ENCODE results near the gene SH3RF1.

Gene SH3RF1

GRCh38 chr4:169251291-169252235 lies 19.2 kb downstream of the SH3RF1 start:
- DNase-seq (ENCODE audit: low read depth) = no peak
- H3K4me3 ChIP-seq (ENCODE audit: low read depth, low read length) = no peak overlapping the region
- no peak for TF ChIP-seq CTCF (IDR thresholded peaks at IDR 0.05; ENCODE audit: insufficient read depth, low read depth, low read length, missing control alignments)

DNA sequence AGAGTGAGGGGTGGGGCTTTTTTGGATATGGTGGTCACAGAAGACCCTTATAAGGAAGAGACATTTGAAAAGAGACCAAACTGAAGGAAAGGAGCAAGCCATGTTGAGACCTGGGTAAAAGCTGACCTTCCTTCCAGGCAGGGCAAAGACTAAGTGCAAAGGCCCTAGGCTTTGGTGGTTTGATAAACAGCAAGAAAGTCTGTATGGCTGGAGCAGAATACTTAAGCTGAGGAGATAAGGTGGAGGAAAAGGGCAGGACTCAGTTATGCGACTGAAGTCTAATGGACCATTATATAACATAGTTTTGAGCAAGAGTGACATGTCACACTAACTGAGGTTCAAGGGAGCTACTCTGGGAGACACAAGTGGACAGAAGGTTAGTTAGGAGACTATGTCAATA lies 20.0 kb downstream of the SH3RF1 start:
- DNase-seq (ENCODE audit: low read depth) = no peak
- H3K4me3 ChIP-seq (ENCODE audit: low read depth, low read length) = no peak overlapping the region
- TF ChIP-seq CTCF (IDR thresholded peaks at IDR 0.05; ENCODE audit: insufficient read depth, low read depth, low read length, missing control alignments) = no peak

DNA sequence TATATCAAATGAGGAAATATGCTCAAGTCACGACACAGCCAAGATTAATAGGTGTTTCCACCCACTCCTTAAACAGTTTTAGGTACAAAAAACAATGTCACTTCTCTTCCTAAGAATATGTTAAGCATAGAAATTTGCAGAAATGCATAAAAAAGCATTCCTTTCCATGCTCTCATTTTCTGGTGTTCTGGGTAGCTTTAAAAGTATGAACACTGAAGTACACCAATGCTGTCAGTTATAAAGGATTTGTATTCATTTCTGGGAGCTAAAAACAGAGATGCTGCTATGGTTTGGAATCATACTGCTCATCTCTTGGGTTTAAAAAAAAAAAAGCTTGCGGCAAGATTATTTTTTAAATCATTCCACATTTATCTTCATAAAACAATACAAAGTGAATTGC lies 20.8 kb downstream of the SH3RF1 start:
- no peak for TF ChIP-seq CTCF (IDR thresholded peaks at IDR 0.05; ENCODE audit: insufficient read depth, low read depth, low read length, missing control alignments)
- H3K4me3 ChIP-seq (ENCODE audit: low read depth, low read length) = no peak overlapping the region
- DNase-seq (ENCODE audit: low read depth) = no peak

DNA sequence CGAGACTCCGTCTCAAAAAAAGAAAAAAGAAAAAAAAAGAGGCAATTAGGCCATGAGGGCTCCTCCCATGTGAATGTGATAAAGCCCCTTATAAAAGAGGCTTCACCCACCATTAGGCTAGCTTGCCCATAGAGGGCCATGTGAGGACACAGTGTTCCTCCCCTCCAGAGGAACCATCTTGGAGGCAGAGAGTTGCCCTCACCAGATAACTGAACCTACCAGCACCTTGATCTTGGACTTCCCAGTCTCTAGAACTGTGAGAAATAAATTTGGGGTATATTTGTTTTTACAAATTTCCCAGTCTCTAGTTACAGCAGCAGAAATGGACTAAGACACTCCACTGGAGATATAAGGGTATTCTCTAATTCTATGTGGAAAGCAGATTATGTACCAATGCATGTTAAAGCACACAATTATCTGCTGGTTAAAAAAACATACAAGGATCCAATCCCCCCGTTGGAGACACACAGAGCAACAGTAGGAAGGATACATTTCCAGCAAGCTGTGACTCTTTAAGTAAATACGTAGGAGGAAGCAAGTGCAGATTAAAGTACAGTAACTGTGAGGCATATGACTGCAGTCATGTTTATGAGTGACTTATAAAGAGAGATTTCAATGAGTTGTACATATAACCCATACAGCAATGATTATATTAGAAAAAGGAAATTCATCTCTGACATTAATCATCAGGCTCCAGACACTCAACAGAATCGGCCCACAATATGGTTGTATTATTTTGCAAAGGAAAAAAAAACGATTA lies 21.4 kb downstream of the SH3RF1 start:
- H3K4me3 ChIP-seq (ENCODE audit: low read depth, low read length) = no peak overlapping the region
- no peak for TF ChIP-seq CTCF (IDR thresholded peaks at IDR 0.05; ENCODE audit: insufficient read depth, low read depth, low read length, missing control alignments)
- DNase-seq (ENCODE audit: low read depth) = no peak

GRCh38 chr4:169248645-169249044 lies 22.1 kb downstream of the SH3RF1 start:
- H3K4me3 ChIP-seq (ENCODE audit: low read depth, low read length) = no peak overlapping the region
- DNase-seq (ENCODE audit: low read depth) = no peak
- no peak for TF ChIP-seq CTCF (IDR thresholded peaks at IDR 0.05; ENCODE audit: insufficient read depth, low read depth, low read length, missing control alignments)

DNA sequence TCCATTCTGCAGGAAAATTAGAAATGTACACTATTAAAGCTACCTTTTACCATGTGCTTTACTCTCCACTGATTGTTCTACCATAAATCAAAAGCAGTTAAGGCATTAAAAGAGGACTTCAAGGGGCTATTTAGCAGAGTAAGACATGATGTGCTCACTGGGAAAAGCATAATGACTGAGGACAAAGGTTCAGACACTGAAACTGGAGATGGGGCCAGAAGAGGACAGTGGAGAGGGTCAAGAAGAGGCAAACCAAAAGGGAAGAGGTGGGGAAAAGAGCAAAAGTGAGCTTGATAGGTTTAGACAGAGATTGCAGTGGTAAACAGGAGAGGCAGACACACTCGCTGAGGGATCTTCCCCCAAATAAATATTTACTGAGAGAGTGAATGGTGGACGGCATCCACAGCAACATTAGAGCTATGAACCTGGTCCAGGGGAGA lies 23.8 kb downstream of the SH3RF1 start:
- TF ChIP-seq CTCF (IDR thresholded peaks at IDR 0.05; ENCODE audit: insufficient read depth, low read depth, low read length, missing control alignments) = no peak
- no peak overlapping the region for H3K4me3 ChIP-seq (ENCODE audit: low read depth, low read length)
- no peak for DNase-seq (ENCODE audit: low read depth)

Measured in GM12865 (cell line).